T-helper 2 cell (primary cell): ENCODE results near the gene EFCAB8.
"Not testable (repeated sequence)": the region's sequence is repeated elsewhere in the genome, so short reads cannot be mapped to it uniquely, and the experiment has no call there.

Experiments used
- DNase-seq, 5 experiments: peaks; one replicate each; pipeline versions ENCODE4 v3.0.0 to v3.0.0-alpha.2; 2012 to 2022

EFCAB8 gene

DNA sequence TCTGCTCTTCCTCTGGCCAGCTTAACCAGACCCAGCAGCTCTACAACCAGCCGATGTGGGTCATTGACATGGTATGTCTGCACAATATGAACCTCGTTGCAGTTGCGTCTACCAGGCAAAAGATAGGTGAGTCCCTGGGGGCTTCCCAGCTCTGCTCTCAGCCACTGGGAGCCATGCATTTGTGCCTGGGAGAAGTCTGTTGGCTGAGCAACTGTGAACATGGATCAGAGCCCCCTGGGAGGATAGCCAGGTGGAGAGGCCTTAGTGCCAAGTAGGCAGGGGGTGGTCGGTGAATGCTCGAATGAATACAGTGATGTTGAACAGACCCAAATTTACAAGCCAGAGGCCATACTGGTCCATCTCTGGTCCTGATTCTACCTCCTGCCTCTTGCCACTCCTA is 30.6 kb downstream of the EFCAB8 start:
- DNase-seq = no peak

DNA sequence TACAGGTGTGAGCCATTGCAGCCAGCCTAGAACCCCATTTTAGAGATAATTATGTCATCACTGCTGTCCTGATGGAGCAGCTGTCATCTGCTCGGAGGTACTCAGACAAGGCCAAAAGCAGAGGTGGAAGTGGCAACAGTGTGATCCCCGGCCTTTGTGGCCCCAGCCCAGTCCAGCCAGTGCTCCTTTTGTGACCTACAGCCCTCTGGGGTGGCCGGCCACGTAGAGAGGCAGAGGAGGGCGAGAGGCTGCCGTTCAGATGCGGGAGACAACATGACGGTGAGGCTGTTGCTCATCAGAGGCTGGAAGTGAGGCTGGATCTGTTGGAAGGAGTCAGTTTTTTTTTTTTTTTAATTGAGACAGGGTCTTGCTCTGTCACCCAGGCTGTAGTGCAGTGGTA is 32.8 kb downstream of the EFCAB8 start:
- no peak for DNase-seq

DNA sequence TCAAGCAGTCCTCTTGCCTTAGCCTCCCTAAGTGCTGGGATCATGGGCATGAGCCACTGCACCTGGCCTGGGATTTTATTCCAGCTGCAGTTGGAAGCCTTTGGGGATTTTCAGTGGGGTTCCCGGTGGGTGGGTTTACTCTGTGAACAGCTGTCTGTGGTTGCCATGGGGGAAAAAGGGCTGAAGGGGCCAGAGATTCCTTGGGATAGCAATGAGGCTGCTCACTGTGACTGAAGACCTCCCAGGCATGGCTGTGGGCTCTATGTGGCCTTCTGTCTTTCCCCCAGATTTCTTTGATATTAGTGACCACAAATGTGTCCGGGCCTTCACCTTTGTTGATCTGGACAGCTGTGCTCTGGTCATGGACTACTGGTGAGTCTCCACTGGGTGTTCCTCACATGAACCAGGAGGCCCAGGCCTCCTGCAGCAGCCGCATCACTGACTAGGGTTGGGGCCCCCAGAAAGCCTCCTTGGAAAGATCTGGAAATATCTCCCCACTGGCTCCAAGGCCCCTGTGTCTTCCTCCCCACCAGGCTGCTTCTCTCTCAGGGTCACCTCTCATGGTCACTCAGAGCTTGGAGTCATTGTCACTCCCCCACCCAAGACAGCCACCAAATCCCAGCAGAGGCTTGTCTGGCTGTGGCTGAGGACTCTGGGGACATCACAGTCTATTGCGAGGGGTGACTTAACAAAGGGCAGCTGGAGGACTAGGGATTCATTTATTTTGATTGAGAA is 33.4 kb downstream of the EFCAB8 start:
- no peak for DNase-seq

DNA sequence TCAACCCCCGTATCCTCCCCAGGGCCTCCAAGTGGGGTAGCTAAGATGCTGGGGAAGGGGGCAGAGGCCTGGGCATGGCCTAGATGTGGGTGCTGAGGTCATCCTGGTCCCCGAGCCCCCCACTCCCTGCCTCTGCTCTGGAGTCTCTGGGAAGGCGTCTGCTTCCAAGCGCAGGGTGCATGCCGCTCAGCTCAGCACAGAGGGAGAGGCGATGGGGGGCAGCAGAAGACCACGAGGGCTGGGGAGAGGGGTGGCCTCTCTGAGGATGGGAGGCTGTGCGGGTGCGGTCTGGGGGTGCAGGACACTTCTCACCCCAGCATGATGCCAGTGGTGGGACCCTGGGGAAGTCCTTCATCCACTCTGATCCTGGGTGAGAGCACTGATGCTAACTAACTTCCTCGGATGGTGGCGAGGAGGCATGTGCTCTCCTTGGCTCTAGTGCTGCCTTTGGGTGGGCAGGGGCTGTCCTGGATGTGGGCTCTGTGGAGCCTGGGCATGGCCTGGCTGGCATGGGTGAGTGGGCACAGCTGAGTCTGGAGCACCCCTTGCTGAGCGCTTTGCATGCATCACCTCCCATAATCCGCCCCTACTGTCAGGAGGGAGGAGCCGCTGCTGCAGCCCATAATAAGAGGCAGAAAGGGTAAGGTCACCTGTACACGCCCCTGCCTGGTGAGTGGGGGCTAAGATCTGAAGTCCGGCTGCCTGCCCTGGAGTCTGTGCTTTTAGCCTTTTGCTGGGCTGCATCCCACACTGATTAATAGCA is 34.7 kb downstream of the EFCAB8 start:
- no peak for DNase-seq

DNA sequence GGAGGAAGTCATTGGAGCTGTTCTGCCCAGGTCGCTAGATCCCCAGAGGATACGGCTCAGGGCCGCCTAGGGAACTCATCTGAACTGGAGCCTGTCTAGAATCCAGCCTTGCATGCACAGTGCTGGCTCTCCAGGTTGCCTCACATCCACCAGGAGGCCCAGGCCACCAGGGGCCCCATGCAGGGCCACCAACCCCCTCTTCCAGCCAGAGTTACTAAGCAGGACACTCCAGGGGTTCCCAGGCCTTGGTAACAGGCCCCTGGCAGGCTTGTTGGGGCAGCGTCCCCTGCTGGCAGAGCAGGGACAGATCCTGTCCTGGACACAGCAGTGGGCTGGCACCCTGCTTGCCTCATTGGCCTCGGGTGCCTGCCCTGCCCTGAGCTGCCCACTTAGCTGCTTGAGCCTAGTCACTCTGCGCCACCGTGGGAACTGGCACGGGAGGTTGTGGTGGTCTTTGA is 35.3 kb downstream of the EFCAB8 start:
- DNase-seq = peak in 1 of 5 experiments; percentile 25

DNA sequence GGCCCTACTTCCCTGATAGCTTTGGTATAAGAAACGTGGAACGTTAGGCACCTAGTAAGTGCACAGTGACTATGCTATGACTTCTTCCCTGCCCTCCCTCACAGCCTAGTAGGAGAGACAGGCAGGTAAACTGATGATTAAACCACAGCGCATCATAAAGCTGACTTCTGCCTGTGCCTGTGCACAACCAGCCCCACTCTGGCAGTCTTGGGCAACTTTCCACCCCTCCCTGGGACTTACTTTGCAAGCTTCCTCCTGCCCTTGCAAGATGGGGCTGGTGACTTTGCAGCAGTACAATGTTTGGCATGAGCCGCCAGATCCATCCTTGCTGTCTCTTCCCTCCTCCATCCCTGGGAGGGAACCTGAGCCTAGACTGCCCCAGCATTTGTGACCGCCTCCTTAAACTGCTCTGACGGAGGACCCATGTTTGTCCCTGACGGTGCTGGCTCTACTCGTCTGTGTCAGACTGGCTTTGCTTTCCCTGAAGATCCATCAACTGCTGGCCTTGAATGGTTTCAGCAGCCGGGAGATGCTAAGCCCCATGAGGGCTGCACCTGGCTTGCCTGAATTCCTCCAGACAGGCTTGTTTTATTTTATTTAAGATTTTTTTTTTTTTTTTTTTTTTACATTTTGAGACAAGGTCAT is 36.1 kb downstream of the EFCAB8 start:
- no peak for DNase-seq

DNA sequence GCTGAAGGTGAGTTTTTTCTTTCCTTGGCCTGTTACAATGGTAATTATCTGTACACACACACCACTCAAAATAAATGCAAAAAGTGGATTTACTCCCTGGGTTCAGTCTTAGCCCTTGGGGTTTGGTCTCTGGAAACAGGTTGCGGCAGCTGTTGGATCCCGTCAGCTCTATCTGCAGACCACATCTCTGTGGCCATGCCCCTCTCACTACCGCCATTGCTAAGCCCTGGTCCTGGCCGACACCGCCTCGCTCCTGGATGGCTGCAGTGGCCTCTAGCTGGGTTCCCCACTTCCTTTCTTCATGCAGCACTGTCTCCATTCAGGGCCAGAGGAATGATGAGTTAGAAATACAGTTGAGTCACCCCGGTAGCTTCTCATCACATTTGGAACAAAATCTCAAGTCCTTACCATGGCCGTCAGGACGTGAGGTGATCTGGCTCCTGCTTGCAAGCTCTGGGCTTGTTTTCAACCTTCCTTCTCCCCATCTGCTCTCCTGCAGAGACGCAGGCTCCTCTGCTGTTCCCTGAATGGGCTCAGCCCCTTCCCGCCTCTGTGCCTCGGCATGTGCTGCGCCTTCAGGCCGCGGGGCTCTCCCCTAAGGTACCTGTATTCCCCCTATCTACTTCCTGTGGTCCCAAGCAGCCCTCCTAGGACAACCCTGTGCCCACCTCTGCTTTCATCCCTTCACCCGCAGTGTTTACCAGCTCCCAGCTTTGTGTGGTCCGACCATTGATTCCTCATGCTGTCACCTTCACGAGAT is 38.0 kb downstream of the EFCAB8 start:
- DNase-seq = peak in 1 of 5 experiments; percentile 15

DNA sequence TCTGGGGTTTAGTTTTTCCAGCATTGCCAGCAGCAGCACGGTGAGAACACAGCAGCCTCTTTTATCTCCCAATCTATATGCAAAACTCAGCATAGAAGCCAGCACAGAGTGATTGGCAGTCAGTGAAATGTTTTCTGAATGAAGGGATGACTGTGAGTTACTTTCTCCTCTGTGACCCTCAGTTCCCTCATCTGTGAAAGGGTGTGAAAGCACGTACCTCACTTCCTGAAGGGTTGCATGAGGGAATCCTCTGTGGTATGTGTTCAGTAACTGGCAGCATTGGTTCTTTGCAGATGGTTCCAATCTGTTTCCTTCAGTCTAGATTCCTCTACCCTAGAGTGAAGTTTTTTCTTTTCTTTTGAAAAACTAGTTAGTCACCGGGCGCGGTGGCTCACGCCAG is 40.0 kb downstream of the EFCAB8 start:
- peak in 1 of 5 experiments; percentile 73 for DNase-seq

DNA sequence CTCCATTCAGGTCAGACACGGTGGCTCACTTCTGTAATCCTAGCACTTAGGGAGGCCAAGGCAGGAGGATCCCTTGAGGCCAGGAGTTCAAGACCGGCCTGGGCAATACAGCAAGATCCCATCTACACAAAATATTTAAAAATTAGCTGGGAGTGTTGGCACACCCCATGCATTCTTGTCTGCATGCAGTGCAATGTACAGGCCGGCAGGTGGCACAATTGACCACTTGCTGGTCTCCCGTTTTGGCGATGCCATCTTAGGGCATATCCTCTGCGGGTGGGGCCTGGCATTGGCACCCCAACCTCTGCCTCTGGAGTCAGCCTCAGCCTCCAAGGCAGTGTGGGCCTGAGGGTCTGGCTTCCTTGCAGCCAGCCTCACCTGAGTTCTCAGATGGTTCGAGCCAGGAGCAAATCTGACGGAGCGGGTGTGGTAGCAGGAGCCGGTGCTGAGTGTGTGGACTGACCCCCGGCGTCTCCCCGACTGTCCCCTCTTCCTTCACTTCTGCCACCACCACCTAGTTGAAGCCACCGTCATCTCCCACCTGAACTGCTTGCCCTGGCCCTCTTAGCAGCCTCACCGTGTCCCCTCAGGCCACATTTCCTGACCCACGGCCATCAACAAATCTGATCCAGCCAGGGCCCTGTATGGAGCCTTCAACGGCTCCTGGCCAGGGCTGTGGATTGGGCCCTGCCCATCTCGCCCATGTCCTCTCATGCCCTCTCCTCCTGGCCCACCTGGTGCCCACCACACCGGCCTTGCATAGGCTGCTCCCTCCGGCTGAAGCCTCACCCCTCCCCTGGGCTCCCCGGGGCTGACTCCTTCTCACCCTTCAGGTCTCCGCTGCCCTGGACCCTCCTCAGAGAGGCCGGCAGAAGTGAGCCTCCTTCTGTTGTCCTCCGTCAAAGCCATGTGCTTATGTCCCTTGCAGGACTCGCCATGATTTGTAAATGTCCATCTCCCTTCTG is 44.0 kb downstream of the EFCAB8 start:
- peak; percentile 44 to 78 (median 48) for DNase-seq

DNA sequence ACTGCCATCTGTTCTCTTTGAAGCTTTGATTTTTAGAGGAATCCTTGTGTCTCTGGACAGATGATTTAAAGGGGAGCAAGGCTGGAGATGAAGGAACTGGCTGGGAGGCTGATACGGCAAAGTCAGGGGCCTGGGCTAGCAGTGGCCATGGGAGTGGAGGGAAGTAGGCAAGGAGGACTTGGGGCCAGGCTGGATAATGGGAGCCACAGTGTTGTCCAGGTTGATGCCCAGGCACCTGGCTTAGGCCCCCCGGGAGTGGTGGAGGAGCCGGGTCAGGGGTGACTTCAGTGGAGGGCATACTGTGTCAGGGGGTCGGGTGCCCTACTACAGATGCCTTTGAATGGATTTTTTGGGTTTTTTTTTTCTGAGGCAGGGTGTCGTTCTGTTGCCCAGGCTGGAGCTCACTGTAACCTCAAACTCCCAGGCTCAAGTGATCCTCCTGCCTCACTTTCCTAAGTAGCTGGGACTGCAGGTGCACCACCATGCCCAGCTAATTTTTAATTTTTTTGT is 45.0 kb downstream of the EFCAB8 start:
- DNase-seq = no peak

DNA sequence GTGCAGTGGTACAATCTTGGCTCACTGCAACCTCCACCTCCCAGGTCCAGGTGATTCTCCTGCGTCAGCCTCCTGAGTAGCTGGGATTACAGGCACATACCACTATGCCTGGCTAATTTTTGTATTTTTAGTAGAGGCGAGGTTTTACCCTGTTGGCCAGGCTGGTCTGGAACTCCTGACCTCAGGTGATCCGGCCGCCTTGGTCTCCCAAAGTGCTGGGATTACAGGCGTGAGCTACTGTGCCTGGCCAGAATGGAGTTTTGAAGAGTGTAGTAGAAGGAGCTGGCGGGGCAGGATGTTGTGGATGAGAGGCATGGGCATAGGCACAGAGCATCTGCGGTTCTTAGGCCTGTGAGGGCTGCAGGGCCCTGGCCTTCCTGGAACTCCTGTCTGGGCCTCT is 46.0 kb downstream of the EFCAB8 start:
- DNase-seq = not testable (repeated sequence)

DNA sequence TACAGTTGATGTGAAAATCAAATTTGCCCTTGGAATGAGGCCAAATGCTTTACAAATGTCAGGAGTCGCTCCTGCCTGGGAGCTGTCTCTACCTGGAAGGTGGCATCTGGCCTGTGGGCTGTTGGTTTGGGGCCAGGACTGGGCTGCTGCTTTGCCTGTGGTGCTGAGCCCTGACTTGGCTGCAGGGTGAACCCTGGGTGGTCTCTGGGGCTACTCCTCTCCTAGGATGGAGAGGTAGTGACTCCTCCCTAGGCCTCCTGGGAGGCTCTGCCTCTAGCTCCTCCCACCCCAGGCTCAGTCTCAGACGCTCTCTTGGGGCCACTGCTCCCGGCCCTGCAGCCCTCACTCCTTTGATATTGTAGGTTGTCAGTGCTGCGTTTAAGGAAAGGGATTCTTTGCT is 47.5 kb downstream of the EFCAB8 start:
- DNase-seq = no peak

DNA sequence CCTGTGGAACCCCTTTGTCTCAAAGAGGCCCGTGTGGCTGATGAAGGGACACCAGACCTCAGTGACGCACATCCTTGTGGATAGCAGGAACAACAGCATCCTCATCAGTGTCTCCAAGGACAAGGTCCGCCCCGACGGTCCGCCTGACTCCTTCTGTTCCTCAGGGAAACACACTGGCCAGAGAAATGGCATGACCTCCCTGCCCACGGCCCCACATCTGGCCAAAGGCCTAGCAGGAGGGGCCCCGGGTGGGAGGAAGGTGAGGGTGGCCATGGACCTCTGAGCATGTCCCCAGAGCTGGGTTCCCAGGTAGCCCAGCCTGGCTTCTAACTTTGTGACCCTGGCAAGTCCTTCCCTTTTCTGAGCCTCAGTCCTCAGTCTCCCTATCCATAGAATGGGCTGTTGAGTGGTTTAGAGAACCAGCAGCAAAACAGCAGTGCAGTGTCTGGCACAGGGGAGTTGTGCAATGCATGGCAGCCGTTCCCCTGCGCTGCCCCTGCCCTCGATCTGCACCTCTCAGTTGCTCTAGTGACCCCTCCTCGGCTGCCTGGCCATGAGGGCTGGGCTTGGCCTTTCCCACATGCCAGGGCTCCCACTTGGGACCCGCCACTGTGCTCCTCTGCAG is 48.3 kb downstream of the EFCAB8 start:
- DNase-seq = no peak

DNA sequence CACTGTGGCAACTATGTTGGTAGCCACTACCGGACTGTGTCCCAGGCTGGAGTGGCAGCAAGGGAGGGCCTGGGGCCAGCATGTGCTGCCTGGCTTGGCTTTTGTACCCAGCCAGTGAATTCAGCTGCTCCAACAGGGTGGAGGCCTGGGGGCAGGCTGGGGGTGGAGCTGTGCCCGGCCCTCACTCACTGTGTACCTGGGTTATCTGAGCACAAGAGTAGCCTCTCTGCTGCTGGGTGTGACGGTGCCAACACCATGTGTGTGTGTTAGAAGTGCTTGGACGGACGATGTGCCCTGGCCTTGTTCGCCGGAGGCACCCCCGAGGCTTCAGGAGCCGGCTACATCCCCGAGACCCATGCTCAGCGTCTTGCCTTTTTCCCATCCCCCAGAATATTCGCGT is 49.2 kb downstream of the EFCAB8 start:
- DNase-seq = no peak

DNA sequence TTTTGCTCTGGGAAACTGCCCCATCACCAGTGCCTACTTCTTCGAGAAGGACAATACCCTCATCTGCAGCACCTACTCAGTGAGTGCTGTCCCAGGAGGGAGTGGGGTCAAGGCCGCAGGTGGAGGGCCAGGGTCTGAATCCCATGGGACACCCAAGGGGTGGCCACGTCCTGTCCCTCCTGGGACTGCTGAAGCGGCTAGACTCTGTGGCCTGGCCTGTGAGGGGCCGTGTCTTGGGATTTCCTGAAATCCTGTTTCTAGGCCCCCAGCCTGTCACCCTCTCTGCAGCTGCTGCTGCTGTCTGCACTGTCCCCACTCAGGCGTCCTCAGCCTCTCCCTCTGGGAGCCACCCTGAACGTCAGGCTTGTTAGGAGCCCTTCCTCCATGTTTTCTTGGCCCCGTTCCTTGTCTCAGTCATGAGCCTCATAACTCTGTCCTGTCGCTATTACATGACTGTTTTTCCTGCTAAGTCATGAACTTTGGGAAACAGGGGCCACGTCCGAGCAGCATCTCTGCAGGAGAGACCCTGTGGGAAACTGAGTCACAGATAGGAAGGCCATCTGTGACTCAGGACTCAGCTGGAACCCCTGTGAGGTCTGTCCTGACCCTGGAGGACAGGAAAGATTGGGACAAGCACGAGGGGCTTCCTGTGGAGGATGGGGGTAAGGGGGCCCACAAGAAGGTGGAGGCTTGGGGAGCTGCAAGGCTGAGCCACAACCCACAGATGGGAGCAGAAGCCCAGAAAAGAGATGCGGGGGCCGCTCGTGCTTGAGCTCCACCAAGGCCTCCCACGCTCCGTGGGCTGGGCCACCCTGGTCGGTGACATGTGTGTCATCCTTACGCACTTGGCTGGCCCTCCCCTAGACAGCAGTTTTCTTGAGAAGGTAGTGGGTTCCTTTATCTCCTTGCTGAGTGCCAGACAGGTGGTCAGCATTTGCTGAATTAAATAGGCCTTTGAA is 49.9 kb downstream of the EFCAB8 start:
- DNase-seq = no peak

DNA sequence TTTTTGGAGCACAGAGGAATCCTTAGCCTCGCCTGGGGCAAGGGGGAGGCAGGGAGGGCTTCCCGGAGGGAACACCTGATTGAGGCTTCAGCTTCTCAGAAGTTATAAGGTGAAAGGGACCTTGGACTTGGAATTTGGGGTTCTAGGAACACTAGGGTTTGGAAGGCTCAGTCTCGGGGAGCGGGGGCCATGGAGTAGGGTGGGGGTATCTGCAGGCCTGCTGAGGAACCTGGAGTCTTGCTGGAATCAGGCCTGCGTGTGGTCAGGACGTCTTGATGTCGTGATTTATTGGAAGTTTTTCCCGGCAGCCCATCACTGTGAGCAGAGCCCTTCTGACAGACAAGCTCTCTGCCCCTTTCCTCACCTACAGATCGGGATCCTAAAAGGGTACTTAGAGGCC is 50.7 kb downstream of the EFCAB8 start:
- DNase-seq = no peak

DNA sequence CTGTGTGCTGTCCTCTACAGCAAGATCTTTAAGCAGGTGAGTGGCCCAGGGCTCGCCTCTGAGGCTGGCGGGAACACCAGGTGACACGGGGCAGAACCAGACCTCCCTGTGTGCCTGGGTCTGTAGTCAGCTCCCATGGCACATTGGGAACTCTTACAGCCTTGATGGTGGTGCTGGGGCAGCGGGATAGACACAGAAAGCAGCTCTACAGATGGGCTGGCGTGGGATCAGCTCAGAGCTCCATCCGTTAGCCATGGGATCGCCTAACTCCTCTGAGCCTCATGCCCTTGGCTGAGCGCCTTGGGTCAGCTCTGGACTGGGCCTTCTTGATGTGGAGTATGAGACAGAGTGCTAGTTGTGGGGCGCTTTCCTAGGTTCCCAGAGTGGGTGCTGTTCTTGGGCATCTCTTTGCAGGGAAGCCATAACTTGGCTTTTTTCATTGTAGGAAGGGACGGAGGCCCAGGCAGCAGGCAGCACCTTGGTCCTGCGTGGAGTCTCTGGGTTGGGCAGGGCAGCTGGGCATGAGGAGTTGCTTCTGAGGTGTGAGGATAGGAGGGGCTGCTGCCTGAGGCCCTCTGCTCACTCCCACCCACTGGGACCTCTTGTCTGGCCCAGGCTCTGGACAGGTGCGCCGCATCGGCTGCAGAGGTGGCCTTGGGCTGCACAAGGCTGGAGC is 51.3 kb downstream of the EFCAB8 start:
- no peak for DNase-seq

DNA sequence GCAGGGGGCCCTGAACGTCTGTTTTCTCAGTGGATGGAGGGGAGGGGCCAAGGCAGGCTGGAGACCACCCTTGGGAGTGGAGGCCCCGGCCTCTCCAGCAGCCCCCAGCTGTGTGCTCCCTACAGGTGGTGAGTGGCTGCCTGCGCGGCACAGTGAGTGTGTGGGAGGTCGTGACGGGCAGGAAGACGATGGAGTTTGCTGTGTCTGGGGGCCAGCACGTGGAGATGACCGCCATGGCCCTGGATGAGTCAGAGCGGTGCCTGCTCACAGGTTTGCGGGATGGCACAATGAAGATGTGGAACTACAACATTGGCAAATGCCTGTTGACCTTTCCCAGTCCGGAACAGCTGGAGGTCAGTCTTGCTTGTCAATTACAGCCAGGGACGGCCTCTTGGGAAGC is 52.6 kb downstream of the EFCAB8 start:
- DNase-seq = no peak

DNA sequence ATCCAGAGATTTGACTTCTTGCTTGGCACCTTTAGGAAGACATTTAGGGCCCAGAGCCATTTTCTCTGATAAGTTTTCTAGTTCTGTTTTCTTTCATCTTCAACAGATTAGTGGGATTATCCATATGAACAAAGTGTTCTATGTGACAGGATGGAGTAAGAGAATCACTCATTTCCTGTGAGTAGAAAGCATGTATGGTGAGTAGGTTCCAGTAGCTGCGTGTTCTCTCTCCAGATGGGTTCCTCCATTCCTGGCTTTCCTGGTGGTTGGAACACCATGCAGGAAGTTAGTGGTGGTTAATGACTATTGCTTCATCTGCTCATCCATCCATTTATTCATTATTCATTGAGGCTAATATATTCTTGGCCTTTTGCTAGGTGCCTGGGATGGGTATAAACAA is 54.0 kb downstream of the EFCAB8 start:
- DNase-seq = no peak
